ENCODE measurements around the gene CYP2J2.

CYP2J2 gene

GRCh38 chr1:59846895-59847282, 79.7 kb downstream of the CYP2J2 start:
- Histone ChIP-seq H3K27me3 (ENCODE audit: insufficient read depth, insufficient read length) (no peaks in the 10 kb centered on the region), H3K36me3 (ENCODE audit: insufficient read depth, insufficient read length, low read length) (no peaks in the 10 kb centered on the region), H3K9ac (ENCODE audit: insufficient read length, low read depth) (no peak overlapping the region), H3K4me3 (ENCODE audit: insufficient read length, low read depth) (no peak overlapping the region), H3K4me1 (ENCODE audit: insufficient read depth, insufficient read length) (no peaks in the 10 kb centered on the region), H3K9me3 (ENCODE audit: insufficient read depth, low read length) (peaks cover 10% of the 10 kb centered on the region)
- TF ChIP-seq YY1 (IDR thresholded peaks at IDR 0.05; ENCODE audit: insufficient read depth, insufficient read length) (no peak), ZNF274 (IDR thresholded peaks at IDR 0.05; ENCODE audit: low read depth, low read length) (no peak), SUZ12 (IDR thresholded peaks at IDR 0.05; ENCODE audit: extremely low read depth, insufficient read depth, insufficient read length) (no peak)
- no peak for DNase-seq (ENCODE audit: low read depth, low spot score)

- no peak for DNase-seq (ENCODE audit: low read depth, low spot score)
- Histone ChIP-seq H3K36me3 (ENCODE audit: insufficient read depth, insufficient read length, low read length) (no peaks in the 10 kb centered on the region), H3K4me3 (ENCODE audit: insufficient read length, low read depth) (no peak overlapping the region), H3K9me3 (ENCODE audit: insufficient read depth, low read length) (peaks cover 10% of the 10 kb centered on the region), H3K27me3 (ENCODE audit: insufficient read depth, insufficient read length) (no peaks in the 10 kb centered on the region), H3K4me1 (ENCODE audit: insufficient read depth, insufficient read length) (no peaks in the 10 kb centered on the region), H3K9ac (ENCODE audit: insufficient read length, low read depth) (no peak overlapping the region)
- TF ChIP-seq SUZ12 (IDR thresholded peaks at IDR 0.05; ENCODE audit: extremely low read depth, insufficient read depth, insufficient read length) (no peak), YY1 (IDR thresholded peaks at IDR 0.05; ENCODE audit: insufficient read depth, insufficient read length) (no peak), ZNF274 (IDR thresholded peaks at IDR 0.05; ENCODE audit: low read depth, low read length) (no peak)
Measured at GRCh38 chr1:59846209-59846894, 80.2 kb downstream of the CYP2J2 start.

- no peak overlapping the region for H3K9ac ChIP-seq (ENCODE audit: insufficient read length, low read depth)
- H3K27me3 ChIP-seq (ENCODE audit: insufficient read depth, insufficient read length) = no peaks in the 10 kb centered on the region
- H3K36me3 ChIP-seq (ENCODE audit: insufficient read depth, insufficient read length, low read length) = no peaks in the 10 kb centered on the region
- no peaks in the 10 kb centered on the region for H3K4me1 ChIP-seq (ENCODE audit: insufficient read depth, insufficient read length)
- H3K4me3 ChIP-seq (ENCODE audit: insufficient read length, low read depth) = no peak overlapping the region
- H3K9me3 ChIP-seq (ENCODE audit: insufficient read depth, low read length) = peaks cover 3% of the 10 kb centered on the region; the same call in 1 of the 2 replicates
- DNase-seq (ENCODE audit: low read depth, low spot score) = no peak
- TF ChIP-seq SUZ12 (IDR thresholded peaks at IDR 0.05; ENCODE audit: extremely low read depth, insufficient read depth, insufficient read length) = no peak
Measured at GRCh38 chr1:59845091-59845490, 81.5 kb downstream of the CYP2J2 start.

Measured in NT2/D1 (cell line).